Measurements from ENCODE around the gene APBB1.

- TF ChIP-seq CTCF (IDR thresholded peaks at IDR 0.05; ENCODE audit: poor library complexity, severe bottlenecking) (no peak), TAF1 (IDR thresholded peaks at IDR 0.05; ENCODE audit: low read depth) (no peak)
- TF ChIP-seq, protein P1, sequence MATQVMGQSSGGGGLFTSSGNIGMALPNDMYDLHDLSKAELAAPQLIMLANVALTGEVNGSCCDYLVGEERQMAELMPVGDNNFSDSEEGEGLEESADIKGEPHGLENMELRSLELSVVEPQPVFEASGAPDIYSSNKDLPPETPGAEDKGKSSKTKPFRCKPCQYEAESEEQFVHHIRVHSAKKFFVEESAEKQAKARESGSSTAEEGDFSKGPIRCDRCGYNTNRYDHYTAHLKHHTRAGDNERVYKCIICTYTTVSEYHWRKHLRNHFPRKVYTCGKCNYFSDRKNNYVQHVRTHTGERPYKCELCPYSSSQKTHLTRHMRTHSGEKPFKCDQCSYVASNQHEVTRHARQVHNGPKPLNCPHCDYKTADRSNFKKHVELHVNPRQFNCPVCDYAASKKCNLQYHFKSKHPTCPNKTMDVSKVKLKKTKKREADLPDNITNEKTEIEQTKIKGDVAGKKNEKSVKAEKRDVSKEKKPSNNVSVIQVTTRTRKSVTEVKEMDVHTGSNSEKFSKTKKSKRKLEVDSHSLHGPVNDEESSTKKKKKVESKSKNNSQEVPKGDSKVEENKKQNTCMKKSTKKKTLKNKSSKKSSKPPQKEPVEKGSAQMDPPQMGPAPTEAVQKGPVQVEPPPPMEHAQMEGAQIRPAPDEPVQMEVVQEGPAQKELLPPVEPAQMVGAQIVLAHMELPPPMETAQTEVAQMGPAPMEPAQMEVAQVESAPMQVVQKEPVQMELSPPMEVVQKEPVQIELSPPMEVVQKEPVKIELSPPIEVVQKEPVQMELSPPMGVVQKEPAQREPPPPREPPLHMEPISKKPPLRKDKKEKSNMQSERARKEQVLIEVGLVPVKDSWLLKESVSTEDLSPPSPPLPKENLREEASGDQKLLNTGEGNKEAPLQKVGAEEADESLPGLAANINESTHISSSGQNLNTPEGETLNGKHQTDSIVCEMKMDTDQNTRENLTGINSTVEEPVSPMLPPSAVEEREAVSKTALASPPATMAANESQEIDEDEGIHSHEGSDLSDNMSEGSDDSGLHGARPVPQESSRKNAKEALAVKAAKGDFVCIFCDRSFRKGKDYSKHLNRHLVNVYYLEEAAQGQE (IDR thresholded peaks at IDR 0.05; ENCODE audit: borderline replicate concordance): no peak
Observed at GRCh38 chr11:6391537-6392134, 27.3 kb downstream of the APBB1 start.

All from neural cell (in vitro differentiated cells).